Mesenchymal stem cell (in vitro differentiated cells and primary cell): ENCODE measurements around the gene OCIAD1. TPM values are rescaled to one million over a fixed set of nuclear protein-coding genes. Genes with fewer than 3 reads are reported as not detected.
A peak's percentile ranks its signal among the peaks of the same experiment; 100 is the strongest.

Experiments used
- DNase-seq: peaks from one replicate; pipeline ENCODE4 v3.0.0-alpha.2; 2013
- H2AFZ ChIP-seq: one replicate; pipeline ENCODE4 v1.6.1; 2013; ENCODE audit warnings: low read depth, mild to moderate bottlenecking, control low read depth, inconsistent platforms, low read length, moderate library complexity
- H2AK5ac ChIP-seq: 2 replicates; pipeline ENCODE4 v1.6.1; 2013; ENCODE audit warnings: low read length, moderate library complexity, mild to moderate bottlenecking, inconsistent platforms; ENCODE audit not compliant: severe bottlenecking
- H2BK120ac ChIP-seq: one replicate; pipeline ENCODE4 v1.6.1; 2013; ENCODE audit warnings: low read depth, mild to moderate bottlenecking, inconsistent platforms, low read length, moderate library complexity
- H2BK12ac ChIP-seq, 2 experiments: one replicate each; pipeline ENCODE4 v1.6.1; 2013; ENCODE audit warnings: inconsistent platforms in 2 of 2, low read length in 2 of 2, mild to moderate bottlenecking in 2 of 2, moderate library complexity in 2 of 2, control low read depth in 1 of 2
- H2BK15ac ChIP-seq: one replicate; pipeline ENCODE4 v1.6.1; 2013; ENCODE audit warnings: mild to moderate bottlenecking, low read depth, inconsistent platforms; ENCODE audit not compliant: poor library complexity, severe bottlenecking
- H2BK5ac ChIP-seq: 2 replicates; pipeline ENCODE4 v1.6.1; 2013; ENCODE audit warnings: low read depth, mild to moderate bottlenecking, low read length, control low read depth, inconsistent platforms; ENCODE audit not compliant: poor library complexity, severe bottlenecking
- H3K14ac ChIP-seq, 2 experiments: one replicate each; pipeline ENCODE4 v1.6.1; 2013; ENCODE audit warnings: inconsistent platforms in 2 of 2, low read length in 2 of 2, control low read depth in 1 of 2, mild to moderate bottlenecking in 1 of 2, moderate library complexity in 1 of 2
- H3K18ac ChIP-seq, 2 experiments: one replicate each; pipeline ENCODE4 v1.6.1; 2013; ENCODE audit warnings: inconsistent platforms in 2 of 2, low read length in 2 of 2, control low read depth in 1 of 2, low read depth in 1 of 2, mild to moderate bottlenecking in 1 of 2
- H3K23ac ChIP-seq, 2 experiments: one replicate each; pipeline ENCODE4 v1.6.1; 2013; ENCODE audit warnings: inconsistent platforms in 2 of 2, low read length in 2 of 2, mild to moderate bottlenecking in 2 of 2, moderate library complexity in 2 of 2, control low read depth in 1 of 2
- H3K27ac ChIP-seq: 2 replicates; pipeline ENCODE4 v1.5.1; 2013; ENCODE audit warnings: mild to moderate bottlenecking, moderate library complexity, low read length, control low read depth, inconsistent platforms; ENCODE audit not compliant: poor library complexity, severe bottlenecking
- H3K27me3 ChIP-seq, 2 experiments: 2 replicates each; pipeline versions ENCODE4 v1.6.1 to v1.7.0; 2013; ENCODE audit warnings: low read length in 2 of 2, mild to moderate bottlenecking in 2 of 2, moderate library complexity in 2 of 2, control low read depth in 1 of 2, inconsistent platforms in 1 of 2; ENCODE audit not compliant: control insufficient read depth in 1 of 2, insufficient read depth in 1 of 2
- H3K36me3 ChIP-seq, 2 experiments: 2 replicates each; pipeline versions ENCODE4 v1.6.1 to v1.7.0; 2013; ENCODE audit warnings: low read length in 2 of 2, control low read depth in 1 of 2, inconsistent platforms in 1 of 2, low read depth in 1 of 2, mild to moderate bottlenecking in 1 of 2; ENCODE audit not compliant: insufficient read depth in 2 of 2, control insufficient read depth in 1 of 2
- H3K4ac ChIP-seq, 2 experiments: one replicate each; pipeline ENCODE4 v1.6.1; 2013; ENCODE audit warnings: inconsistent platforms in 2 of 2, low read length in 2 of 2, mild to moderate bottlenecking in 2 of 2, moderate library complexity in 2 of 2, control low read depth in 1 of 2, low read depth in 1 of 2
- H3K4me1 ChIP-seq: 2 replicates; pipeline ENCODE4 v1.6.1; 2013; ENCODE audit warnings: low read depth, low read length, control low read depth; ENCODE audit not compliant: control insufficient read depth, insufficient read depth
- H3K4me2 ChIP-seq: 2 replicates; pipeline ENCODE4 v1.6.1; 2013; ENCODE audit warnings: low read length, mild to moderate bottlenecking, inconsistent platforms; ENCODE audit not compliant: poor library complexity, severe bottlenecking
- H3K4me3 ChIP-seq, 2 experiments: 2 replicates each; pipeline versions ENCODE4 v1.5.1 to v1.7.0; 2013; ENCODE audit warnings: low read length in 2 of 2, mild to moderate bottlenecking in 2 of 2, control low read depth in 1 of 2, low read depth in 1 of 2; ENCODE audit not compliant: insufficient read depth in 1 of 2
- H3K79me1 ChIP-seq: replicated peaks from 2 replicates; pipeline ENCODE4 v1.6.1; 2013; ENCODE audit warnings: mild to moderate bottlenecking, control low read depth, low read length, inconsistent platforms; ENCODE audit not compliant: poor library complexity, severe bottlenecking
- H3K9ac ChIP-seq: 2 replicates; pipeline ENCODE4 v1.7.0; 2013; ENCODE audit warnings: mild to moderate bottlenecking, low read length, moderate library complexity
- H3K9me3 ChIP-seq: 2 replicates; pipeline ENCODE4 v1.7.0; 2013; ENCODE audit warnings: mild to moderate bottlenecking, low read length; ENCODE audit not compliant: control insufficient read depth
- H4K8ac ChIP-seq: one replicate; pipeline ENCODE4 v1.6.1; 2013; ENCODE audit warnings: inconsistent platforms, mild to moderate bottlenecking, low read length, moderate library complexity
- H4K91ac ChIP-seq: one replicate; pipeline ENCODE4 v1.6.1; 2013; ENCODE audit warnings: mild to moderate bottlenecking, low read length, inconsistent platforms
- WGBS: methylation state at CpG from one replicate; pipeline ENCODE4 v1.1.7; 2013; ENCODE audit warnings: mixed read lengths; 5-methylcytosine and 5-hydroxymethylcytosine counted together
- polyA plus RNA-seq, 2 experiments: library from polyadenylated mRNA; stranded (reverse); fragments of 200-250 nt; gene quantifications; one replicate each; pipeline ENCODE4 v1.2.3, GENCODE V29; 2013

Gene OCIAD1, protein sequence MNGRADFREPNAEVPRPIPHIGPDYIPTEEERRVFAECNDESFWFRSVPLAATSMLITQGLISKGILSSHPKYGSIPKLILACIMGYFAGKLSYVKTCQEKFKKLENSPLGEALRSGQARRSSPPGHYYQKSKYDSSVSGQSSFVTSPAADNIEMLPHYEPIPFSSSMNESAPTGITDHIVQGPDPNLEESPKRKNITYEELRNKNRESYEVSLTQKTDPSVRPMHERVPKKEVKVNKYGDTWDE
- polyA plus RNA-seq (2013, experiment 1 of 2), result 183 TPM
- 184 TPM for polyA plus RNA-seq (2013, experiment 2 of 2)

DNA sequence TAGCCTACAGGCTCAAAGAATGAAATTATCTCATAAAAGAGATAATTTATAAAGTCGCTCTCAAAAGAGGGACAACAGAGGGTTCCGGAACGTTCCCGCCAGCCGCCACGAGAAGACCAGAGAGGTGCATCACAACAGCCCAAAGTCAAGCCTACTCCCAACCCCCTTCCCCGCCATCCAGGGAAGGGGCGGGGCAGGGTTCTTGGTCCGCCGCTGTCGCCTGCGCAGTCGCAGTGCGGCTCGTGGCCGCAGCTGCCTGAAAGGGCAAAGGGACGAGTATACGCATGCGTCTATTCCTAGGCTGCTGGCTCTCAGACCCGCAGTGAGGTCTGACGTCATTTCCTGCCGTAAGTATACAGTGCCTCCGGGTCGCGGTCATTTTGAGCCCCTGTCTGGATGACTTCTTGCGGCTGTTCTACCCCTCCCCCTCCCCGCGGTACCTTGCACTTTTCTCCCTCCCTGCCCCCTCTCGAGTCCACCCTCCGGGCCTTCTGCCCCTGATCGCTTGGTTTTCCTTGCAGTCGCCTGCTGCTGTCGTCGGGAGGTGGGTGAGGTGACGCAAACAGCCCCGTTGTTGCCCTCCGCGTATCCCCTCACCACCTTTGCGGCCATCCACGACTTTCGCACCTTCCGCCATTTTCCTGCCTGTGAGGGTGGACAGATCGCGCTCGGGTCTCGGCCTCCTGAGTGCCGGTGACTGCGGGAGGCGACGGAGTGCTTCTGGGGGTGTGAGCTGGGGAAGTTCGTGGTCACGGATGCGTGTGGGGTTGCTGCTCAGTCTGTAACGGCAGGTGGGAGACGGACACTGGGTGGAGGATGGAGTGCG, at the start of gene OCIAD1:
Gene OCIAD1, plus strand, starts transcription at position 383 of the 826 bp plus-strand sequence. CDS start 1,537 bp downstream, outside the sequence.
- Histone ChIP-seq H3K4me2 (peak within 1 kb of the TSS; percentile 54), H3K4me1 (peaks cover 3% of the 10 kb centered on the region), H3K23ac (peak within 1 kb of the TSS in 1 of 2 experiments; percentile 63), H4K91ac (peak within 1 kb of the TSS; percentile 97), H3K36me3 (peaks cover 13 to 29% of the 10 kb centered on the region in 2 experiments), H3K14ac (peak within 1 kb of the TSS in 1 of 2 experiments; percentile 96), H3K79me1 (peaks cover 6% of the 10 kb centered on the region), H2BK15ac (peak within 1 kb of the TSS; percentile 73), H2BK5ac (peak within 1 kb of the TSS; percentile 49), H3K4ac (peak within 1 kb of the TSS; percentile 97 to 98), H2BK12ac (peak within 1 kb of the TSS; percentile 12 to 35), H3K27me3 (no peaks in the 10 kb centered on the region), H2AFZ (peak within 1 kb of the TSS; percentile 56), H2AK5ac (peak within 1 kb of the TSS; percentile 50), H3K27ac (peak within 1 kb of the TSS; percentile 80), H2BK120ac (peak within 1 kb of the TSS; percentile 75), H3K4me3 (peak within 1 kb of the TSS; percentile 89 to 98), H3K9ac (peak within 1 kb of the TSS; percentile 99), H3K18ac (peak within 1 kb of the TSS; percentile 98 to 99), H4K8ac (peak within 1 kb of the TSS; percentile 99), H3K9me3 (no peaks in the 10 kb centered on the region)
- 1% methylated on average over 51 of the region's 56 CpGs for WGBS
- peak; percentile 99 for DNase-seq

DNA sequence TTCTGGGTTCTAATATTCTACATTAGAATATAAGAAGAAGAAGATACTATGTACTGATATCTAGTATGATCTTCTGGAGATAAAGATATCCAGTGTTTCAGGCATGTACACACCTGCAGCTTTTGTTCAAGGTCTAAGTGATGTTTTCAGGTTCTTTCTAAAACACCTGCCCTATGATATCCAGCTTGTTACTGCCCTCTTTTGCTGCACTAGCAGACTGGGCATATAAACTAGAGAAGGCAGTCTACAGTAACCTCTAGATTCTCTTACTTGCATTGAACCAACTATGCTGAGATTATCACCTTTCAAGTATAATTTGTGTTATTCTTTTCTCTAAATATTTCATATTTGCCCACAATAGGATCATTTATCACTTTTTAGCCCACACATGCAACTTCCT, 48.9 kb upstream of the OCIAD1 start:
- Histone ChIP-seq H4K91ac (no peak overlapping the region), H3K36me3 (no peaks in the 10 kb centered on the region), H2BK120ac (no peak overlapping the region), H2AFZ (no peak overlapping the region), H3K18ac (no peak overlapping the region), H2BK5ac (no peak overlapping the region), H2AK5ac (no peak overlapping the region), H3K4me1 (peaks cover 3% of the 10 kb centered on the region), H4K8ac (no peak overlapping the region), H2BK15ac (no peak overlapping the region), H3K27ac (no peak overlapping the region), H3K4ac (no peak overlapping the region), H3K23ac (no peak overlapping the region), H3K4me3 (no peak overlapping the region), H2BK12ac (no peak overlapping the region), H3K9ac (no peak overlapping the region), H3K4me2 (no peak overlapping the region), H3K27me3 (no peaks in the 10 kb centered on the region), H3K79me1 (no peaks in the 10 kb centered on the region), H3K9me3 (no peaks in the 10 kb centered on the region), H3K14ac (no peak overlapping the region)
- no peak for DNase-seq

DNA sequence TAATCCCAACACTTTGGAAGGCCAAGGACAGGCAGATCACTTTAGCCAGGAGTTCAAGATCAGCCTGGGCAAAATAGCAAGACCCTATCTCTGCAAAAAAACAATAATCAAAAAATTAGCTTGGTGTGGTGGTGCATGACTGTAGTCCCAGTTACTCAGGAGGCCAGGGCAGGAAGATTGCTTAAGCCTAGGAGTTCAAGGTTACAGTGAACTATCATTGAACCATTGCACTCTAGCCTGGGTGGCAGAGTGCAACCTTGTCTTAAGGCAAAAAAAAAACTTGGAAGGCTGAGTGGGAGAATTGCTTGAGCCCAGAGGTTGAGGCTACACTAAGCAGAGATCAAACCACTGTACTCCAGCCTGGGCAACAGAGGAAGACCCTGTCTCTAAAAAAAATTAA, 45.6 kb upstream of the OCIAD1 start:
- Histone ChIP-seq H3K27me3 (no peaks in the 10 kb centered on the region), H4K8ac (no peak overlapping the region), H2BK12ac (no peak overlapping the region), H3K4ac (no peak overlapping the region), H2BK120ac (no peak overlapping the region), H2BK15ac (no peak overlapping the region), H3K4me2 (no peak overlapping the region), H3K4me1 (no peaks in the 10 kb centered on the region), H3K9me3 (no peaks in the 10 kb centered on the region), H3K14ac (no peak overlapping the region), H3K36me3 (no peaks in the 10 kb centered on the region), H2AK5ac (no peak overlapping the region), H3K79me1 (no peaks in the 10 kb centered on the region), H3K9ac (no peak overlapping the region), H4K91ac (no peak overlapping the region), H3K18ac (no peak overlapping the region), H3K23ac (no peak overlapping the region), H3K4me3 (no peak overlapping the region), H2AFZ (no peak overlapping the region), H3K27ac (no peak overlapping the region), H2BK5ac (no peak overlapping the region)
- DNase-seq, result no peak

DNA sequence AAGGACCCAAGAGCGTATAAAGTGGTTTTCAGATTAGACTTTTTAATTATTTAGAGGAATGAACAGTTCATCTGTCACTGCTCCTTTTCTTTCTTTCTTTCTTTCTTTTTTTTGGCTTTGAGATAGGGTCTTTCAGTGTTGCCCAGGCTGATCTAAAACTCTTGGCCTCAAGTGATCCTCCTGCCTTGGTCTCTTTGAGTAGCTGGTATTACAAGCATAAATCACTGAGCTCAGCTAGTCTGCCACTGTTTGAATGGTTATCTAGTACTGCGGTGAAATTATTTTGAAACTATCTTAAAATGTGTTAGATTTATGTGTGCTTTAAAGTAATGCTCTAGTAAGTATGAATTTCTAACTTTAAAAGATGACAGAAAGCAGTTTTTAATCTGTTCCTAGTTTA, 44.3 kb upstream of the OCIAD1 start:
- Histone ChIP-seq H2AK5ac (no peak overlapping the region), H2BK12ac (no peak overlapping the region), H3K9ac (no peak overlapping the region), H3K4me3 (no peak overlapping the region), H3K4me1 (no peaks in the 10 kb centered on the region), H3K27ac (no peak overlapping the region), H3K9me3 (no peaks in the 10 kb centered on the region), H2BK120ac (no peak overlapping the region), H3K4me2 (no peak overlapping the region), H3K27me3 (no peaks in the 10 kb centered on the region), H3K18ac (no peak overlapping the region), H2BK5ac (no peak overlapping the region), H3K79me1 (no peaks in the 10 kb centered on the region), H2AFZ (no peak overlapping the region), H3K4ac (no peak overlapping the region), H4K91ac (no peak overlapping the region), H3K36me3 (no peaks in the 10 kb centered on the region), H3K23ac (no peak overlapping the region), H3K14ac (no peak overlapping the region), H4K8ac (no peak overlapping the region), H2BK15ac (no peak overlapping the region)
- no peak for DNase-seq
- WGBS, result 82% methylated on average over 1 of the region's 2 CpGs
